HG03045 (cell line): ENCODE measurements around the gene WASL.
"Not testable (repeated sequence)": the region's sequence is repeated elsewhere in the genome, so short reads cannot be mapped to it uniquely, and the experiment has no call there.

Experiments used
- ATAC-seq: cut with Tn5 transposase; IDR thresholded peaks from one replicate; pipeline ENCODE4 v1.9.1; 2021; ENCODE audit warnings: mild to moderate bottlenecking, moderate library complexity; ENCODE audit not compliant: unreplicated experiment

Gene WASL

DNA sequence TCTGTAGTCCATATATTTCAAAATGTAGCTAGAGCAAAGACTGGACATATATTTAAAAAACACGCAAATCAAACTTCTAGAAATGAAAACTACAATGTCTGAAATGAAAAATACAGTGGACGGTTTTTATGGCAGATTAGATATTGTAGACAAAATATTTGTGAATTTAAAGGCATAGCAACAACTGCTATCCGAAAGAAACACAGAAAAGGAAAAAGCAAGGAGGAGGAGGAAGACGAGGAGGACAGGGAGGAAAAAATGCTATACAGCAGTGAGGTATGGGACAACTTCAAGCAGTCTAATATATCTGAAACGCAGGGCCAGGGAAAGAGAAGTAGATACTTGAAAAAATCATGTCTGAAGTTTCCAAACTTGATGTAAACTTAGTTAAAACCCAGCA is 13.3 kb downstream of the WASL start:
- ATAC-seq: no peak

DNA sequence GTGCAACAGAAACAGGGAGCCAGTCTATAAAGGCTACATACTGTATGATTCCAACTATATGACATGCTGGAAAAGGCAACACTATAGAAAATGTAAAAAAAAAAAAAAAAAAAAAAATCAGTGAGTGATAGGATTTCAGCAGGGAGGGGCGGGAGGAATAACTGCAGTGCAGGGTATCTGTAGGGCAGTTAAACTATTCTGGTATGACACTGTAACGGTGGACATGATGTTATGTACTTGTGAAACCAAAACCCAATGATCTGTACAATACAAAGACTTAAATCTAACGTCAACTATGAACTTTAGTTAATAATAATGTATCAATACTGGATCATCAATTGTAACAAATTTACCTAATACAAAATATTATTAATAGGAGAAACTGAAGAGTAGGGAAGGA is 14.3 kb downstream of the WASL start:
- ATAC-seq: no peak

DNA sequence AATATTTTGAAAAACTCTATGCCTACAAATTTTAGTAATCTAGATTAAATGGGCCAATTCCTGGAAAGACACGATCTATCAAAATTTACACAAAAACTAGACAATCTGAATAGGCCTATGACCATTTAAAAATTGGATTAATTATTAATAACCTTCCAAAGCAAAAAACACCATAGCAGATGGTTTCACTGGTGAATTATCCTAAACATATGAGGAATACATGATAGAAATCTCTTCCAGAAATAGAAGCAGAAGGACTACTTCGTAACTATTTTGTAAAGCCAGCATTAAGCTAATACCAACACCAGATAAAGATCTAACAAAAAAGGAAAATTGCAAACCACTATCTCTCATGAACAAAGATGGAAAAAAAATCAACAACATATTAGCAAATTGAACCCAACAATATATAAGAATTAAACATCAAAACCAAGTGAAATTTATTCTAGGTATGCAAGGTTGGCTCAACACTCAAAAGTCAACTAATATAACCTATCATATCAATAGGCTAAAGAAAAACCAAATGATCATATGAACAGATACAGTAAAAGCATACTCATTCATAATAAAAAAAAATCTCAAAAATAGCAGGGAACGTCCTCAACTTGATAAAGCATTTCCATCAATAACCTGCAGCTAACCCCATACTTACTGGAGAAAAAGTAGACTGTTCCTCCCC is 16.3 kb downstream of the WASL start:
- ATAC-seq: no peak

DNA sequence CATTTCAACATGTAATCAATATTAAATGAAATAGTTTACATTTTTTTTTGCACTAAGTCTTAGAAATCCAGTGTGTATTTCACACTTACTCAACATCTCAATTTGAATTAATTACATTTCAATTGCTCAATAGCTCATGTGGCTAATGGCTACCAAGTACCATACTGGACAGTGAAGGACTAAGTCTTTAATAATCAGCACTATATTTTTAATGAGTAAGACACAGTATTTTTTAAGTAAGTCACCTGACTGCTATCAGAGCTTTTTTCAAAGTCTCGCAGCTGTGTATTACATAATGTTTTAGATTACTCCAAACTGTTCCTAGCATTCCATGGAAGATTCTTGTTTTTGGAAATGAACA is 19.6 kb downstream of the WASL start:
- no peak for ATAC-seq

- no peak for ATAC-seq
Observed at GRCh38 chr7:123727071-123727837, 21.5 kb downstream of the WASL start.

GRCh38 chr7:123725586-123726171 is 23.1 kb downstream of the WASL start:
- no peak for ATAC-seq

DNA sequence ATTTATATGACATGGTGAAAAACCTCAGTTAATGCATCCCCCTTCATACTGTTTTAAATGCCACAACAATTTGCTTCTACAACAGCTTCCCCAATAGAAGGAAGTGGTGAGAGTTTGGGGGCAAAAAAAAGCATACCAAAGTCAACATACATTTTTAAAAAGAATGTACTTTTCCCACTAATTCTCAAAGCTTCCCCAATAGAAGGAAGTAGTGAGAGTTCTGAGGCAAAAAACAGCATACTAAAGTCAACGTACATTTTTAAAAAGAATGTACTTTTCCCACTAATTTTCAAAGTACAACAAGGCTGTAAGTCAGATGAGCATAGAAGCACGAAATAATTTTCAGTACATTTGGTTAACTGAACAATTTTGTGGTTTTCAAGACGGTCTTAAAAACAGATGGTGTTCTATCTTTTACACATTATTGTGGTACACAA is 24.0 kb downstream of the WASL start:
- no peak for ATAC-seq

GRCh38 chr7:123723913-123724312 is 24.9 kb downstream of the WASL start:
- no peak for ATAC-seq

DNA sequence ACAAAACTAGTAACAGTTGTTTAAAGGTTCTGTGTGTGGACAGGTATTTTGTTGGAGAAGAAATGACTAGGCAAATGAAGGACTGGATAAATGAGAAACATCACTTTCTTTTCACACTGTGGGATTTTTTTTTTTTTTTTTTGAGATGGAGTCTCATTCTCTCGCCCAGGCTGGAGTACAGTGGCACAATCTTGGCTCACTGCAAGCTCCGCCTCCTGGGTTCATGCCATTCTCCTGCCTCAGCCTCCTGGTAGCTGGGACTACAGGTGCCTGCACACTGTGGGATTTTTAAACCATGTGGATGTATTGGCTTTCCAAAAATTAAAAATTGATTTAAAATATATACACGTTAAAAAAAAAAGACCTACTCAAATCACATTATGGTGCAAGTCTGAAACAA is 28.3 kb downstream of the WASL start:
- ATAC-seq: not testable (repeated sequence)

- ATAC-seq: no peak
Observed at GRCh38 chr7:123719197-123719721, 29.5 kb downstream of the WASL start.

GRCh38 chr7:123718773-123719172 is 30.0 kb downstream of the WASL start:
- no peak for ATAC-seq

DNA sequence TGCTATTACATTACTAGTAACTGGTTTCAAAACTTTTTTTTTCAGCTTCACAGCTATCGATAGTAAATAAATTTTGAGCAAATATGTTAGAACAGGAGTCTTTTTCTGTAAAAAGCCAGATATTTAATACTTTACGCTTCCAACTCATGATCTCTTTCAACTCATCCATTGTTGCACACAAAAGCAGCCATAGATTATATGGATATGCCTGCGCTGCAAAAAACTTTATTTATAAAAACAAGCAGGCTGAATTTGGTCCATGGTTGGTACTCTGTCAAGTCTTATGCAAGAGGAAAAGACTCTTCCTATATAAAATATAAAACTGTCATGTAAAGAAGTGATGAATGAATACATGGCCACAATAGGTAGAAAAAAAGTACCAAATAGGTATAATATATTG is 31.1 kb downstream of the WASL start:
- no peak for ATAC-seq

DNA sequence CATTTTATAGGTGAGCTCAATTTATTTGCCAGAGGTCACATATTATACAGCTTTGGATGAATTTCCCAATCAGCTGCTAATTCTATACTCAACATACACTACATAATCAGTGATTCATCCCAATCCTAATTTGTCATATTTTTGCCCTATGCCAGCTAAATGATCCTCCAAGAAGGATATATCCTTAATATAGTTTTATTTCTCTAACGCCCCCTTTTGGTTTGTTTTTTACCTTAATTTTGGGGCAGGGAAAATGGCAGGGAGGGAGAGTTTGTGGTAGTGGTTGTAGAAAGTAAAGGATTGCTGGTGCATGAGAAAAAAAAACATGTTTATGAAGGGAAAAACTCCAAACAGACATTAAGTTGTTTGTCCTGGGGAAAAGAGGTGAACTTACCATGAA is 31.9 kb downstream of the WASL start:
- no peak for ATAC-seq

- ATAC-seq: no peak
Observed at GRCh38 chr7:123715799-123716198, 33.0 kb downstream of the WASL start.

GRCh38 chr7:123715198-123715597 is 33.6 kb downstream of the WASL start:
- no peak for ATAC-seq

DNA sequence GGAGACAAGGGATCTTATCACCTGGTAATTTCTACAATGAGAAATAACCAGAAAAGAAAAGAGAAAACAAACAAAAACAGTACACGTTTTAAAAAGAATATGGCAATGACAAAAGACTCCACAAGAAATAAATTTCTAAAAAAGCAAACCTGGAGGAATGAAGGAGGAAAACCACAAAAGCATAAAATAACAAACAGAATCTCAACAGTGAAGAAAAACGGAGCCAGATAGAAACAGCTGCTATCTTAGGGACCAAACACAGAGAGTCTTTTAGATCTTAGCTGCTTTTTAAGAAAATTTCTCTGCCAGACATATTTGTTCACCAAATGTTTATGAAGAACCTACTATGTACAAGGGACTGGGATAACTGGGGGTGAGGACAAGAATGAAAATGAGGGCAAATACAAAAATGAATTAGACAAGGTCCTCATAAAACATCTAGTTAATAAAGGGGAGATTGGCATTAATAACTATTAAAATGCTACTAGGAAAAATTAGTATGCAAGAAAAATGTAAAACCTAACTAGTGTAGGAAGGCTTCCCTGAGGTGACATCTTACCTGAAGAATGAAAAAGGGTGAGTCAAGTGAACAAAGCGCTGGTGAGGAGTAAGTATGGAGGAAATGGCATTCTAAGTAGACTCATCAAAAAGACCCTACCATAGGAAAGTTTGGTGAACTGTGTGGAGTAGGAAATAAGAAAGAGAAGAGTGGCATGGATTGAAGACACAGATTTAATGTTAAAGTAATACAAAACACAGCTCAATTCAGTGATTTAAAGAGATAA is 34.3 kb downstream of the WASL start:
- no peak for ATAC-seq

GRCh38 chr7:123712619-123713018 is 36.2 kb downstream of the WASL start:
- no peak for ATAC-seq

GRCh38 chr7:123711832-123712293 is 36.9 kb downstream of the WASL start:
- no peak for ATAC-seq

DNA sequence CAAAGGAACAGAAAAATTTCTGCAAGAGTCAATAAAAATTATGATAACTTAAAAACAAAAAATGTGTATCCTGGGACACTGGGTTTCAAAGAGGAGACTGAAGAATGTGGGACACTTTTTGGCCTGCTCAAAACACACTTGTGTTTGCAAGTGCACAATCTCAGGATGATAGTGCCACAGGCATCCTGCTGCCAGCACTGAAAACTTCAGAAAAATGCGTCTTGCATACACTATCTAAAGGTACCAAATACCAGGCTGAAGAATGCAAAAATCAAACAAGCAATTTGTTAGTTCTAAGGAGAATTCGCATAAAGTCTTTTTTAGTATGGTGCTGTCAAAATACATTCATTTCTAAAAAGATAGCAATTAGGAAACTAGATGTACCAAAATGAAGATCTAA is 38.1 kb downstream of the WASL start:
- ATAC-seq: no peak

DNA sequence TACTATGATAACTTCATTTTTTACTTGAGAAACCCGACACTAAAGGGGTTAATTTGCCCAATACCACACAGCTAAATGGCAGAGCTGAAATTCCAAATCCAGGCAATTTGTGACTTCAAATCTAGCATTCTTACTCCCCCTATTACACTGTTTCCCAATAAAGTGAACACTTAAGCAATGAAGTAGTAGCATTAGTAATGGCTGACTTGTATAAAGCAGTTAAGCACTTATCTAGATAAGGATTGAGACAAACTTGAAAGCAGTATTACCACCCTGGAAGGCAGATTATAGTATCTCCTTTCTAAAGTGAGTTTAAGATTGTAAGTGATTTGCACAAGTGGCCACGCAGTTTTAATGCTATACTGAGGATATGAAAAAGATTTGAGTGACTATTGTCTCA is 39.3 kb downstream of the WASL start:
- no peak for ATAC-seq
